ENCODE results near the gene LEKR1.

The LEKR1 gene

GRCh38 chr3:157089455-157090221 lies 263.5 kb downstream of the LEKR1 start:
- peak; percentile 56 for DNase-seq (ENCODE audit: low read depth)
- no peak for TF ChIP-seq CTCF (IDR thresholded peaks at IDR 0.05; ENCODE audit: low read depth, low read length, missing control alignments)
- peak overlapping the region; percentile 65 for H3K4me3 ChIP-seq (ENCODE audit: low read depth, low read length)

- DNase-seq (ENCODE audit: low read depth): no peak
- peak overlapping the region; percentile 65; the same call in 1 of the 2 replicates for H3K4me3 ChIP-seq (ENCODE audit: low read depth, low read length)
- TF ChIP-seq CTCF (IDR thresholded peaks at IDR 0.05; ENCODE audit: low read depth, low read length, missing control alignments): no peak
Observed at GRCh38 chr3:157091083-157091833, 265.1 kb downstream of the LEKR1 start.

- no peak for DNase-seq (ENCODE audit: low read depth)
- no peak overlapping the region for H3K4me3 ChIP-seq (ENCODE audit: low read depth, low read length)
- TF ChIP-seq CTCF (IDR thresholded peaks at IDR 0.05; ENCODE audit: low read depth, low read length, missing control alignments): no peak
Observed at GRCh38 chr3:157092230-157092629, 266.1 kb downstream of the LEKR1 start.

GRCh38 chr3:157093096-157093495 lies 266.9 kb downstream of the LEKR1 start:
- no peak for TF ChIP-seq CTCF (IDR thresholded peaks at IDR 0.05; ENCODE audit: low read depth, low read length, missing control alignments)
- DNase-seq (ENCODE audit: low read depth): no peak
- no peak overlapping the region for H3K4me3 ChIP-seq (ENCODE audit: low read depth, low read length)

GRCh38 chr3:157094301-157094700 lies 268.1 kb downstream of the LEKR1 start:
- TF ChIP-seq CTCF (IDR thresholded peaks at IDR 0.05; ENCODE audit: low read depth, low read length, missing control alignments): no peak
- no peak overlapping the region for H3K4me3 ChIP-seq (ENCODE audit: low read depth, low read length)
- DNase-seq (ENCODE audit: low read depth): no peak

- DNase-seq (ENCODE audit: low read depth): no peak
- TF ChIP-seq CTCF (IDR thresholded peaks at IDR 0.05; ENCODE audit: low read depth, low read length, missing control alignments): no peak
- no peak overlapping the region for H3K4me3 ChIP-seq (ENCODE audit: low read depth, low read length)
Observed at GRCh38 chr3:157094751-157095480, 268.8 kb downstream of the LEKR1 start.
